KBM-7 (cell line): Measurements from ENCODE around the gene CTNNBL1.
"Not testable (repeated sequence)": the region's sequence is repeated elsewhere in the genome, so short reads cannot be mapped to it uniquely, and the experiment has no call there.

Source experiments
- DNase-seq: peaks from one replicate; pipeline ENCODE4 v3.0.0-alpha.2; 2015
- in situ Hi-C: fragments of 300-500 bp; cut with MboI; formaldehyde crosslinking; loops from 2 replicates; pipeline ENCODE4 v1.14.3; 2020; ENCODE audit warnings: low sequenced_read_pairs, low pct_unique_long_range_greater_than_20kb, mixed read lengths

CTNNBL1 gene

DNA sequence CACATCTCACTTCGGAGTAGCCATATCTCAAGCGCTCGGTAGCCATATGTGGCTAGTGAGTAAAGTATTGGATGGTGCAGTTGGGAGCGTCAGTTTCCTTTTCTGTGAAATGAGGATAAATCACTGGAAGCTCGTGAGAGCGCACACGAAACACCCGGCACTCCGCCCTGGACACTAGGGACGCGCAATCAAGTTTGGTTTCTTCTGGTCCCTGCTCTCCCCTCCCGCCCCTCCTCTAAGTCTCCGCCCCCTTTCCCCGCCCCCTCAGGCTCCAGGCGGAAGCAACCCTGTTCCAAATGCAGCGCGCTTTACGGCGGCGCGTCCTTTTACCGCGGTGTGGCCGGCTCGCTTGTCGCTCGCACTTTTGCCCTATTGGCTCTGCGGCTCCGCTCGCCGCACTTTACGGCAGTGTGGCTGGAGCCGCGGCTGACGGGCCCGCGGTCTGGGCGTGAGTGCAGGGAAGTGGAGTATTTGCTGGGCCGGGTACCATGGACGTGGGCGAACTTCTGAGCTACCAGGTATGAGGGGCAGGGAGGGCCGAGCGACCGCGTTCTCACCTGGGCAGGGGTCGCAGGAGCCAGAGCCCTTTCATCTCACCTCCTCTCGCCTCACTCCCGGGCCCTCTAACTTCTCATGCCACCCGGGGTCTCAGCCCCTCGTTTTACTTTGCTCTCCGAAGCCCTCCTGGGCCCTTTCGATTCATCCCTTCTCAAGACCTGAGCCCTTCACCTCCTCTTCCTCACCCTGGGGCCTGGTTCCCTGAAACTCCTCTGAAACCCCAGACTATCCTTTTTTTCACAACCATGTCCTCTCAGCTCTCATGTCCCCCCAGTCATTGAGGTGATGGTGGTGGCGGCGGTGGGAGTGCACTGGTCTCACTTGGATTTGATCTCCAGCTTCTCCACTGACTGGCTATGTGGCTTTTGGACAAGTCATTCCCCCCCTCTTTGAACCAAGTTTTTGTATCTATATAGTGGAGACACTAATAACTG lies at the start of gene CTNNBL1:
Gene CTNNBL1, plus strand, starts transcription at position 396 of the 992 bp plus-strand sequence. Its CDS starts 93 bp downstream, at position 489.
- in situ Hi-C loops: no loop called here
- peak; percentile 94 for DNase-seq

DNA sequence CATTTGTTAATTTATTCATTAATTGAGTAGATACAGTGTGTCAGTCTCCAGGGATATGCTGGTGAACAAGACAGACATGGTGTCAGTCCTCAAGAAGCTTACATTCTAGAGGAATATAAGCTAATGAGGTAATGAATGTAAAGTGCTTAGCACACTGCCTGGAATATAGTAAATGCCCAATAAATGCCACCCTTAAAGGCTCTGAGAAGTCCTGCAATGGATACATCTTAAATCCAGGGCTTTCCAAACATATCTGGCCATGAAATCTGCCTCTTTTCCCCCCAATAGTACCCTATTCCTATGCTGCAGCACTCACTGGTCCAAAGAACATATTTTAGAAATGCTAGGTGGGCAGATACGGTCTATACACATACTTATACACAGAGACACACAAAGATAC lies 49.2 kb upstream of the CTNNBL1 start:
- no peak for DNase-seq
- in situ Hi-C loops: no loop called here

GRCh38 chr20:37647946-37648345 lies 45.9 kb upstream of the CTNNBL1 start:
- no peak for DNase-seq
- in situ Hi-C loops: no loop called here

DNA sequence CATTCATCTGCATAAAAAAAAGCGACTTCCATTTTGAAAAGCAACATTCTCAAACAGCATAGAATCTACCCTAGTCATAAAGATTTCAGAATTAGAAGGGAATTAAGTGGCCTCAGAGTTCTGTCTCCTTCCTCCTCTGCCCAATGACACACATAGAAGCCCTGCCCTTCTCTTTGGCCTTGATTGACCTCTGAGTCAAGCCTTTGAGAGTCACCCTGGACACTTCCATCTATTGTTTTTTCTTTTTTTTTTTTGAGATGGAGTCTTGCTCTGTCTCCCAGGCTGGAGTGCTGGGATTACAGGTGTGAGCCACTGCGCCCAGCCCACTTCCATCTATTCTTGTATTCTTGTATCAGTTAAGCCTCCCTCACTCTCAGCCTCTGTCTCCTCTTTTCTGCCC lies 44.8 kb upstream of the CTNNBL1 start:
- no peak for DNase-seq
- in situ Hi-C loops: no loop called here

DNA sequence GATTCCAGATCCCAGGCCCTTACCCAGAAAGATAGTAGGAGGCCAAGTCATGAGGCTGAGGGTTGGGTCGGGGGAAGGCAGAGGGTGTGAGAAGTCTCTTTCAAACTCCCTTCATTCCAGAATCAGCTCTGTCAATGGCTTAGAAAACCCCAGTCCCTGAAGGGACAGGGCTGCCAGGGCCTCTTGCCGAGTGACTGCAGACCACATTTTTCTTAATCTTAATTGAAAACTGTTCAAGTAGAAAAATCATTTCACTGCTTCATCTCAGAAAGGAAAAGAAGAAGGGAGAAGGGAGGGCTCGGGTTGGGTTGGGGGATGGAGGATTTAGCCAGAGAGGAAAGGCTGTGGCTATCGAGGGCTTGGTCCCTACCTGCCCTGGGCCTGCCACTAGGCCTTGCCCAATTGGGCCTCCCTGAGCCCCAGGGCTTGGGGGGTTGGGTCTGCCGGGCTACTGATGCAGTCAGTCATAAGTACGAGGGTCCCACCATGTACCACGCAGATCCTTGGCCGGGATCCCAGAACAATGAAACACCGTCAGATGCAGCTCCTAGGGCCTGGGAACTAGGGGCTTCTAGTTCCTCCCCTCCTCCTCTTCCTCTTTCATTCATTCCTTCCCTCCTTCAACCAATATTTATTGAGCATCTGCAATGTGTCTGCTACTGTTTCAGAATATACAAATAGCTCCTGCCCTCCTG lies 44.0 kb upstream of the CTNNBL1 start:
- no peak for DNase-seq
- in situ Hi-C loops: no loop called here

- DNase-seq: no peak
- in situ Hi-C loops: no loop called here
These were observed 43.2 kb upstream of the CTNNBL1 start for GRCh38 chr20:37650661-37651060.

DNA sequence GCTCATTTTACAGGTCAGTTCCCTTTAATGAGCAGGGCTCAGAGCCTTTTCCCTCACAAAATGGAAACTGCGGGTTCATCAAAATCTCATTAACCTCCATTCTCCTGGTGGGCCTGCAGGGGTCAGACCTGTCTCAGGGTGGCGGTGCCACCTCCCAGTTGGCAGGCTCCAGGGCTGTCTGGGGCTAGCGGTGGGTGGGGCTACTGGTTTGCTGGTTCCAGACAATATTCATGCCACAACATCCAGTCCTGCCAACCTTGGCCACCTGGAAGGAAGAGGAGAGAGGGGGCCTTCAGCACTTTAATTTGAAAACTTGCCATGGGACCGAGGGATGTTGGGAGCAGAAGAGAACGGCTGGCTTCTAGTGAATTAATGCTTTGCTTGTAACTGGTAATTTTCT lies 41.9 kb upstream of the CTNNBL1 start:
- peak; percentile 64 for DNase-seq
- in situ Hi-C loops: no loop called here

- no peak for DNase-seq
- in situ Hi-C loops: no loop called here
These were observed 36.9 kb upstream of the CTNNBL1 start for GRCh38 chr20:37656945-37657344.

- DNase-seq: no peak
- in situ Hi-C loops: no loop called here
These were observed 35.7 kb upstream of the CTNNBL1 start for GRCh38 chr20:37657924-37658804.

DNA sequence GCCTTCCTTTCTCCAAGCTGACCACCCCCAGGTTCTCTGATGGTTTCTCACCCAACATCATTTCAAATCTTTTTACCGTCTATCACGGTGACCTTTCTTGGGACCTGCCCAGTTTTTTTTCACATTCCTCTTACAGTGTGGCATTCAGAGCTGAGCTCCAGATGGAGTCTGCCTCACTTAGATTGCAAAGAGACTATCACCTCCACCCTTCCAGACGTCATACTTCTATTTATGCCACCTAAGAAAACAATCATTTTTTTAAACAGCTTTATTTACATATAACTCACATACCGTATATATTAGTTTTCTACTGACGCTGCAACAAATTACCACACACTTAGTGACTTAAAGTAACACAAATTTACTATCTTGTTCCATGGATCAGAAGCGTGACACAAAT lies 32.3 kb upstream of the CTNNBL1 start:
- no peak for DNase-seq
- in situ Hi-C loops: no loop called here

DNA sequence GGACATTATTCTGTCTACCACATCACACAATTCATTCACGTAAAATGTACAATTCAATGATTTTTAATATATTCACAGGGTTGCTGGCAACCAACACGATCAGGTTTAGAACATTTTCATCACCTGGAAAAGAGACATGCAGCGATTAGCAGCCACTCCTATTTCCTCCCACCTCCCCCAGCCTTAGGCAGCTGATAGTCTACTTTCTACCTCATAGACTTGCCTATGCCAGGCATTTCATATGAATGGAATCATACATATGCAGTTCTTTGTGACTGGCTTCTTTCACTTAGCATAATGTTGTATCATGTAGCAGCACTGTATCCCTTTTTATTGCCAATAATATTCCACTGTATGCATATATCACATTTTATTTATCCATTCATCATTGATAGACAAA lies 31.5 kb upstream of the CTNNBL1 start:
- no peak for DNase-seq
- in situ Hi-C loops: no loop called here

GRCh38 chr20:37664595-37664994 lies 29.2 kb upstream of the CTNNBL1 start:
- in situ Hi-C loops: not testable (repeated sequence)

DNA sequence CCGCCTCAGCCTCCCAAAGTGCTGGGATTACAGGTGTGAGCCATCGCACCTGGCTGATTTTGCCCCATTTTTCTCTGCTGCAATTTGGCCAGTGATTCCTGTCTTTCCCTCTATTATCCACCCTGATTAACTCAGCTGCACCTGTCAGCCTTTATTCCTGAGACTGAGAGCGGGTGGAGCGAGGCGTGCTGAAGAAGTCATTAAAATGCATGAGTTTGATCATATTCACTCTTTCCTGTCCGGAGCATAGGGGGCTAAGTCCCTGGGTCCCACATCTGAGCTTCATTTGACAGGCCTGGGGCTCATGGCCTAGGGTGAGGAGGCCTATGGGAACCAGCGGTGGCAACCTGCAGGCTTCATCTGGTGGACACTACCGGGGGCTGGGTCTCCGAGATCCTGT lies 25.7 kb upstream of the CTNNBL1 start:
- in situ Hi-C loops: no loop called here
- no peak for DNase-seq

More at GRCh38 chr20:37664595-37664994, 29.2 kb upstream of the CTNNBL1 start:
- DNase-seq: not testable (repeated sequence)

- in situ Hi-C loops: no loop called here
- peak; percentile 59 for DNase-seq
These were observed 24.6 kb upstream of the CTNNBL1 start for GRCh38 chr20:37669062-37669772.

GRCh38 chr20:37669773-37670236 lies 24.0 kb upstream of the CTNNBL1 start:
- DNase-seq: no peak
- in situ Hi-C loops: no loop called here

- DNase-seq: no peak
- in situ Hi-C loops: no loop called here
These were observed 23.5 kb upstream of the CTNNBL1 start for GRCh38 chr20:37670351-37670791.

- DNase-seq: no peak
- in situ Hi-C loops: no loop called here
These were observed 21.7 kb upstream of the CTNNBL1 start for GRCh38 chr20:37672143-37672542.

GRCh38 chr20:37673444-37673843 lies 20.4 kb upstream of the CTNNBL1 start:
- in situ Hi-C loops: no loop called here
- DNase-seq: no peak

- in situ Hi-C loops: no loop called here
- DNase-seq: no peak
These were observed 17.4 kb upstream of the CTNNBL1 start for GRCh38 chr20:37676440-37676839.
